Gastroesophageal sphincter (tissue), 4 donors: ENCODE measurements around the gene RPS6KC1. TPM values are rescaled to one million over a fixed set of nuclear protein-coding genes. Genes with fewer than 3 reads are reported as not detected.
"Not testable (repeated sequence)": the region's sequence is repeated elsewhere in the genome, so short reads cannot be mapped to it uniquely, and the experiment has no call there.

Experiments used
- ATAC-seq: fragments of 150-250 bp; one replicate; pipeline ENCODE4 v1.9.1; 2016; ENCODE audit warnings: mild to moderate bottlenecking, moderate library complexity
- H3K27ac ChIP-seq, 4 donors: fragments of 200-600 bp; sonication (generic) in 3 of 4; 1 replicate in 3 of 4; 2 replicates in 1 of 4; pipeline ENCODE4 v1.5.1; 2016 to 2019
- H3K27me3 ChIP-seq: fragments of 200-600 bp; sonication (generic); one replicate; pipeline ENCODE4 v1.5.1; 2019
- H3K36me3 ChIP-seq, 2 donors: fragments of 200-600 bp; sonication (generic); one replicate each; pipeline ENCODE4 v1.5.1; 2019; ENCODE audit warnings: control low read depth in 1 of 2
- H3K4me1 ChIP-seq, 3 donors: fragments of 200-600 bp; sonication (generic); 1 replicate in 2 of 3; 2 replicates in 1 of 3; pipeline ENCODE4 v1.5.1; 2016 to 2019; ENCODE audit warnings: control low read depth in 2 of 3
- H3K4me3 ChIP-seq, 2 donors: fragments of 200-600 bp; sonication (generic); one replicate each; pipeline ENCODE4 v1.5.1; 2019; ENCODE audit warnings: mild to moderate bottlenecking in 1 of 2, moderate library complexity in 1 of 2
- H3K9me3 ChIP-seq, 3 donors: fragments of 200-600 bp; sonication (generic); one replicate each; pipeline ENCODE4 v1.5.1; 2017 to 2019; ENCODE audit warnings: control low read depth in 2 of 3
- CTCF ChIP-seq, 4 experiments: fragments of 200-600 bp in 2 of 4; fragments of 450-650 bp in 2 of 4; sonication (generic) in 1 of 4; IDR thresholded peaks; one replicate each; pipeline ENCODE4 v1.5.1; 2017 to 2019; ENCODE audit warnings: antibody characterized with exemption in 4 of 4, mild to moderate bottlenecking in 2 of 4, moderate library complexity in 2 of 4
- EP300 ChIP-seq: sonication (generic); formaldehyde crosslinking; IDR thresholded peaks from one replicate; pipeline ENCODE4 v1.6.1; 2017; ENCODE audit warnings: antibody characterized with exemption, mild to moderate bottlenecking
- POLR2A ChIP-seq, 2 donors: fragments of 450-650 bp; IDR thresholded peaks; one replicate each; pipeline ENCODE4 v1.6.1; 2017; ENCODE audit warnings: antibody characterized with exemption in 2 of 2, mild to moderate bottlenecking in 2 of 2, moderate library complexity in 1 of 2
- POLR2AphosphoS5 ChIP-seq: sonication (generic); formaldehyde crosslinking; IDR thresholded peaks from one replicate; pipeline ENCODE4 v1.6.1; 2017; ENCODE audit warnings: antibody characterized with exemption
- WGBS, 2 donors: methylation state at CpG; one replicate each; pipeline ENCODE4 v1.1.5; 2018; ENCODE audit warnings: low coverage in 1 of 2; 5-methylcytosine and 5-hydroxymethylcytosine counted together
- total RNA-seq, 4 donors: library from RNA; depleted of rRNA; stranded (reverse); fragments of >200 nt; gene quantifications; one replicate each; pipeline ENCODE4 v1.1.0, GENCODE V29; 2016

The RPS6KC1 gene
- total RNA-seq, 4 donors from 2014 or later = 21.2 to 28.5 (median 23.8) TPM

GRCh38 chr1:213015099-213016050 is 35.7 kb upstream of the RPS6KC1 start, which contains the start of gene ANGEL2:
TSS of gene ANGEL2 (minus strand) at chr1:213015867. CDS start at chr1:213015671, 196 bp downstream.
- Histone ChIP-seq H3K4me1 (peaks cover 9 to 39% (median 14%) of the 10 kb centered on the region in 3 donors), H3K9me3 (no peaks in the 10 kb centered on the region), H3K4me3 (peak within 1 kb of the TSS; percentile 77 to 94), H3K36me3 (peaks cover 0 to 20% of the 10 kb centered on the region in 2 donors), H3K27ac (peak within 1 kb of the TSS; percentile 86 to 93 (median 90)), H3K27me3 (no peaks in the 10 kb centered on the region)
- WGBS, 2 donors = 0 to 1% methylated on average over 18 to 28 of the region's 66 CpGs
- ATAC-seq = peak; percentile 98
- TF ChIP-seq POLR2AphosphoS5 (peak; percentile 25), POLR2A (IDR thresholded peaks at IDR 0.05) (peak; percentile 31 to 54), EP300 (no peak)

- Histone ChIP-seq H3K27ac (no peak overlapping the region), H3K36me3 (no peaks in the 10 kb centered on the region), H3K9me3 (no peaks in the 10 kb centered on the region), H3K4me1 (peaks cover 9 to 26% (median 14%) of the 10 kb centered on the region in 3 donors), H3K4me3 (no peak overlapping the region), H3K27me3 (no peaks in the 10 kb centered on the region)
- WGBS, 2 donors = 91 to 100% methylated on average over 1 to 8 of the region's 9 CpGs
- no peak for ATAC-seq
- TF ChIP-seq EP300 = no peak
- TF ChIP-seq POLR2A (IDR thresholded peaks at IDR 0.05) = no peak
- TF ChIP-seq CTCF (IDR thresholded peaks at IDR 0.05) = no peak
- TF ChIP-seq POLR2AphosphoS5 = no peak
These were observed 33.4 kb upstream of the RPS6KC1 start for GRCh38 chr1:213017447-213018273.

- Histone ChIP-seq H3K4me1 (peaks cover 1 to 10% (median 2%) of the 10 kb centered on the region in 3 donors), H3K36me3 (no peaks in the 10 kb centered on the region), H3K4me3 (no peak overlapping the region), H3K27me3 (peaks cover 12% of the 10 kb centered on the region), H3K27ac (no peak overlapping the region), H3K9me3 (no peaks in the 10 kb centered on the region)
- no peak for ATAC-seq
- 85 to 89% methylated on average over 3 to 4 of the region's 4 CpGs for WGBS, 2 donors
- TF ChIP-seq POLR2A (IDR thresholded peaks at IDR 0.05) (no peak), CTCF (IDR thresholded peaks at IDR 0.05) (no peak), EP300 (no peak), POLR2AphosphoS5 (no peak)
These were observed 31.6 kb upstream of the RPS6KC1 start for GRCh38 chr1:213019450-213019849.

- no peaks in the 10 kb centered on the region for H3K36me3 ChIP-seq
- ATAC-seq = no peak
- TF ChIP-seq EP300 (no peak), POLR2AphosphoS5 (no peak), CTCF (IDR thresholded peaks at IDR 0.05) (no peak), POLR2A (IDR thresholded peaks at IDR 0.05) (no peak)
- no peak overlapping the region for H3K27ac ChIP-seq
- peaks cover 0 to 5% (median 0%) of the 10 kb centered on the region in 3 donors for H3K4me1 ChIP-seq
- WGBS, 2 donors = 97 to 100% methylated on average over 3 of the region's 3 CpGs
- peaks cover 14% of the 10 kb centered on the region for H3K27me3 ChIP-seq
- H3K4me3 ChIP-seq = no peak overlapping the region
- H3K9me3 ChIP-seq = no peaks in the 10 kb centered on the region
These were observed 31.0 kb upstream of the RPS6KC1 start for GRCh38 chr1:213020016-213020415.

GRCh38 chr1:213027024-213027423 is 24.0 kb upstream of the RPS6KC1 start:
- WGBS, 2 donors = 73 to 78% methylated on average over 1 to 3 of the region's 3 CpGs

More at GRCh38 chr1:213027024-213027423, 24.0 kb upstream of the RPS6KC1 start:
- H3K4me3 ChIP-seq, H3K4me1 ChIP-seq, H3K36me3 ChIP-seq, ATAC-seq, H3K27ac ChIP-seq, H3K9me3 ChIP-seq: not testable (repeated sequence)
- peaks cover 64% of the 10 kb centered on the region for H3K27me3 ChIP-seq
